Breast epithelium (tissue), 3 donors: ENCODE data around the gene LUM.

Experiments used
- POLR2A ChIP-seq: fragments of 450-650 bp; IDR thresholded peaks from one replicate; pipeline ENCODE4 v1.6.1; 2016; ENCODE audit warnings: antibody characterized with exemption, mild to moderate bottlenecking, moderate library complexity
- POLR2AphosphoS5 ChIP-seq, 3 donors: sonication (generic); formaldehyde crosslinking; IDR thresholded peaks; one replicate each; pipeline ENCODE4 v1.6.1; 2017; ENCODE audit warnings: antibody characterized with exemption in 3 of 3
- TF ChIP-seq, protein P1 (sequence below), 3 donors: fragments of 450-650 bp; IDR thresholded peaks; one replicate each; pipeline ENCODE4 v1.5.1; 2016 to 2017; ENCODE audit warnings: antibody characterized with exemption in 3 of 3, mild to moderate bottlenecking in 3 of 3, moderate library complexity in 3 of 3

DNA sequence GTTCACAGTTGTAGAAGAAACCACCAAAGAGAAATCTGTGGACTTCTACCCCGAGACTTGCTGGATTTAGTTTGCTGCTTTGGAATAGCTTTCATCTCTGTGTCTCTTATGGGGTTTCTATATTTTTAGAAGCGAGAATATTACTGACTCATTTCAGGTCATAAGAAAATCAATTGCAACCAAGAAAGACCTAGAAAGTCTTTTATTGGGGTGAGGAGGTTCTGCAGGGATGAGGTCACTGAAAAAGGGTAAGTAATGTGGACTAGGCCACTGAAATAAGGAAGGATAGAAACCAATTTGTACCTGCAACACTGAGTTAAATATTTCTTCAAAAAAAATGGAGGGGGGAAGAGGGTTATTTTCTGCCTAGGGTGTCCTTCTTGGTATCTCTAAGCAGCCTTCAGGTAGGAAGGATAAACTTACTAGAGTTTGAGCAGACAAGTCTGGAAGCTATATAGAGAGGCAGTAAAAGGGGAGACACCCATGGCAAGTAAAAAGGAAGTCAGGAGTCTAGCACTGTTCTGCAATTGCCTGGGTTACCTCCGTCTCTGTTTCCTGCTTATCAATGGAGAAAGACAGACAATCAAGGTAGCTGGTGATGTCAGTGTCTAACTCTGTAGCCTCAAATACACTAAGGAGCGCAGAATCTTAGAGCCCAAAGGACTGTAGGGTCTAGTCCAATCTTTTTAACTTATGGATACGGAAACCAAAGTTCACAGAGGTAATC lies 33.9 kb downstream of the LUM start:
- TF ChIP-seq, protein P1, sequence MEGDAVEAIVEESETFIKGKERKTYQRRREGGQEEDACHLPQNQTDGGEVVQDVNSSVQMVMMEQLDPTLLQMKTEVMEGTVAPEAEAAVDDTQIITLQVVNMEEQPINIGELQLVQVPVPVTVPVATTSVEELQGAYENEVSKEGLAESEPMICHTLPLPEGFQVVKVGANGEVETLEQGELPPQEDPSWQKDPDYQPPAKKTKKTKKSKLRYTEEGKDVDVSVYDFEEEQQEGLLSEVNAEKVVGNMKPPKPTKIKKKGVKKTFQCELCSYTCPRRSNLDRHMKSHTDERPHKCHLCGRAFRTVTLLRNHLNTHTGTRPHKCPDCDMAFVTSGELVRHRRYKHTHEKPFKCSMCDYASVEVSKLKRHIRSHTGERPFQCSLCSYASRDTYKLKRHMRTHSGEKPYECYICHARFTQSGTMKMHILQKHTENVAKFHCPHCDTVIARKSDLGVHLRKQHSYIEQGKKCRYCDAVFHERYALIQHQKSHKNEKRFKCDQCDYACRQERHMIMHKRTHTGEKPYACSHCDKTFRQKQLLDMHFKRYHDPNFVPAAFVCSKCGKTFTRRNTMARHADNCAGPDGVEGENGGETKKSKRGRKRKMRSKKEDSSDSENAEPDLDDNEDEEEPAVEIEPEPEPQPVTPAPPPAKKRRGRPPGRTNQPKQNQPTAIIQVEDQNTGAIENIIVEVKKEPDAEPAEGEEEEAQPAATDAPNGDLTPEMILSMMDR (IDR thresholded peaks at IDR 0.05) = no peak
- TF ChIP-seq POLR2AphosphoS5 (IDR thresholded peaks at IDR 0.05) (no peak), POLR2A (no peak)
